HG02678 (cell line): ENCODE measurements around the gene IRF9.

Experiments
- ATAC-seq: cut with Tn5 transposase; IDR thresholded peaks from one replicate; pipeline ENCODE4 v1.9.1; 2021; ENCODE audit warnings: mild to moderate bottlenecking, moderate library complexity; ENCODE audit not compliant: unreplicated experiment

The IRF9 gene

DNA sequence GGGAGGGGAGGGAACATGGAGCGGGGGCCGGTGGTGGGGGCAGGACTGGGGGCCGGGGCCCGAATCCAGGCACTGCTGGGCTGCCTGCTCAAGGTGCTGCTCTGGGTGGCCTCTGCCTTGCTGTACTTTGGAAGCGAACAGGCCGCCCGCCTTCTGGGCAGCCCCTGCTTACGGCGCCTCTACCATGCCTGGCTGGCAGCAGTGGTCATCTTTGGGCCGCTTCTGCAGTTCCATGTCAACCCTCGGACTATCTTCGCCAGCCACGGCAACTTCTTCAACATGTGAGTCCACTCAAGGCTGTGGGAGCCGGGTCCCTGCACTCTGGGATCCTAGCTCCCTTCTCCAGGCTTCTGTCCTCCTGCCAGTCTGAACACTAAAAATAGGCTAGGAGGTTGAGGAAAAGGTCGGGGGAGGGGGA lies 29.5 kb upstream of the IRF9 start:
- ATAC-seq = no peak

DNA sequence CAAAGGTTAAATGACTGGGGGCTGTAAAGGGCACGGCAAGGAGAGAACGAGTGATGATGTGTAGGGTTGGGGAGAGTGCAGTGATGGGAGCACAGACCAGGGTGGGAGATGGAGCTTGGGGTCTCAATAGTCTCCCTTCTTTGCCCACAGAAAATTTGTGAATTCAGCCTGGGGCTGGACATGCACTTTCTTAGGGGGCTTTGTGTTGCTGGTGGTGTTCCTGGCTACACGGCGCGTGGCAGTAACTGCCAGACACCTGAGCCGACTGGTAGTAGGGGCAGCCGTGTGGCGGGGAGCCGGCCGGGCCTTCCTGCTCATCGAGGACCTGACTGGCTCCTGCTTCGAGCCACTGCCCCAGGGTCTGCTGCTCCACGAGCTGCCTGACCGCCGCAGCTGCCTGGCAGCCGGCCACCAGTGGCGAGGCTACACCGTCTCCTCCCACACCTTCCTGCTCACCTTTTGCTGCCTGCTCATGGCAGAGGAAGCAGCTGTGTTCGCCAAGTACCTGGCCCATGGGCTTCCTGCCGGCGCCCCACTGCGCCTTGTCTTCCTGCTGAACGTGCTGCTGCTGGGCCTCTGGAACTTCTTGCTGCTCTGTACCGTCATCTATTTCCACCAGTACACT lies 28.9 kb upstream of the IRF9 start:
- no peak for ATAC-seq

DNA sequence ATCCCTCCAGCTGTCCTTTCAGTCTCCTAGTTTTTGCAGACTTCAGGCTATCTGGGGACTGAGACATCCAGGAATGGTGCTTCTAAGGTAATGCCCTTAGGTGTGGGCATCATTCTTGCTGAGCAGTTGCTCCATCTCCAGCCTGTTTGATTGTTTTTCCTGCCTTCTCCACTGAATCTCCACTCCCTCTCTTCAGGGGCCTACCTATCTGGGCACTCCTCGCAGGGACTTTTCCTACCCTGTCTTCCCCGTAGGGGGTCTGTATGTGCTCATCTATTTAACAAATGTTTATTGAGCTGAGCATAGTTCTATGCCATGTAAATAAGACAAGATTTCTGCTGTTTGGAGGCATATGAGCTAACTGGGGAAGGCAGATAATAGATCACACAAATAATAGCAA lies 28.1 kb upstream of the IRF9 start:
- ATAC-seq = no peak

DNA sequence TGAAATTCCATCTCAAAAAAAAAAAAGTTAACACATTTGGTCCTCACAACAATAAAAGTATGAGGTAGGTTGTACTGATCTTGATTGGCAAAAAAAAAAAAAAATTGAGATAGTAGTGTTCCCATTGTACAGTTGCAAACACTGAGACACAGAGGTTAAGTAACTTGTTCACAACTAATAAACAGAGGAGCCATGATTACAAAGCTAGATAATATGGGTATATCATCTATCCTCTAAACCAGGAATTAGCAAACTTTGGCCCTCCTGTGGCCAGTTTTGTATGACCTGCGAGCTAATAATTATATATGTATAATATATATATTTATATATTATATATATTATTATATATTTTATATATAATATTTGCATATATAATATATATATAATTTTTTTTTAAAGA lies 27.3 kb upstream of the IRF9 start:
- ATAC-seq = no peak

DNA sequence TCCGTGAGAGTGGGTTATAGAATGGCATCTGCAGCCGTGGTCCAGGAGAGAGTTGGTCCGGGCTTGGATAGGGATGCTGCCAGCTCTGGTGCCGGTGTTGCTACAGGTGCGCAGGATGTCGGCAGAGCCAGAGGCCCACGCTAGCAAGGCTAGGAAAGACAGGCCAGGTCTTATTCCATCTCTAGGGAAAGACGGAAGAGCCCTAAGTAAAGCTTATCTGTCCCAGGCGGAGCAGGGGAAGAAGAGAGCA lies 25.6 kb upstream of the IRF9 start:
- ATAC-seq = no peak

DNA sequence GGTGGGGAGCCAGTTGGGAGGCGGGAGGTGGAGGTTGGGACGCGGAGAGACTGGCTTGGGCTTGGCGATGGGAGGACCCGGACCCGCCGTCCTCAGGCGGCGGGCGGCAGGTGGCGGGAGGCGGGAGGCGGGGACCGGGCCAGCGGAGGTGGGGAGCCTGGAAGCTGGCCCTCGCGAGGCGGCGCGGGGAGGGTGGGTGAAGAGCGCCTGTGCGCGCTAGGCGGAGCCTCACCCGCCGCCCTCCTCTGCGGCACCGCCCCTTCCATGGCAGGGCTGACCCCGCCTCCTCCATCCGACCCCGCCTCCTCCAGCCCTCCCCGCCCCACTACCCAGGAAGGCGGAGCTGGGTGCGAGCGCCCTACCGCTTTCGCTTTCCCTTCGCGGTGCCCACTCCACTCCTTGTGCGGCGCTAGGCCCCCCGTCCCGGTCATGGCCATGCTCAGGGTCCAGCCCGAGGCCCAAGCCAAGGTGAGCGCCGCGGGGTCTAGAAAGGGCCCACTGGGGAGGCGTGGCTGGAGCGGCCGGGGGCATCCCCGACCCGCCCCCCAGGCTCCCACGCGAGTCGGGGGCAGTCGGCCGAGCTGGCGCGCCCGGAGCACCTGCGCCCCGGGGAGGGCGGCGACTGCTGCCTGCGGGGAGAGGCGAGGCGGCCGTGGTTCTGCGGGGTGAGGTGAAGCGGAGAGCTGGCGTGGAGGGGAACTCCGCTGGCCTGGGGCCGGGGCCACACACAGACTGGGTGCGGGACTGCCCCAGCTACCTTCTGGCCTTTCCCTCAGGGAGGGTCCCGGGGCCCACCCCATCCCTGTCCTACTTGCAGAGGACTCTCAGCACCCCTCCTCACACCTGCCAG lies 25.0 kb upstream of the IRF9 start, which contains the start of gene PSME1:
PSME1 (plus strand) TSS at position 361 of the 850 bp plus-strand sequence; CDS start at position 430, 69 bp downstream.
- peak; percentile 90 for ATAC-seq

DNA sequence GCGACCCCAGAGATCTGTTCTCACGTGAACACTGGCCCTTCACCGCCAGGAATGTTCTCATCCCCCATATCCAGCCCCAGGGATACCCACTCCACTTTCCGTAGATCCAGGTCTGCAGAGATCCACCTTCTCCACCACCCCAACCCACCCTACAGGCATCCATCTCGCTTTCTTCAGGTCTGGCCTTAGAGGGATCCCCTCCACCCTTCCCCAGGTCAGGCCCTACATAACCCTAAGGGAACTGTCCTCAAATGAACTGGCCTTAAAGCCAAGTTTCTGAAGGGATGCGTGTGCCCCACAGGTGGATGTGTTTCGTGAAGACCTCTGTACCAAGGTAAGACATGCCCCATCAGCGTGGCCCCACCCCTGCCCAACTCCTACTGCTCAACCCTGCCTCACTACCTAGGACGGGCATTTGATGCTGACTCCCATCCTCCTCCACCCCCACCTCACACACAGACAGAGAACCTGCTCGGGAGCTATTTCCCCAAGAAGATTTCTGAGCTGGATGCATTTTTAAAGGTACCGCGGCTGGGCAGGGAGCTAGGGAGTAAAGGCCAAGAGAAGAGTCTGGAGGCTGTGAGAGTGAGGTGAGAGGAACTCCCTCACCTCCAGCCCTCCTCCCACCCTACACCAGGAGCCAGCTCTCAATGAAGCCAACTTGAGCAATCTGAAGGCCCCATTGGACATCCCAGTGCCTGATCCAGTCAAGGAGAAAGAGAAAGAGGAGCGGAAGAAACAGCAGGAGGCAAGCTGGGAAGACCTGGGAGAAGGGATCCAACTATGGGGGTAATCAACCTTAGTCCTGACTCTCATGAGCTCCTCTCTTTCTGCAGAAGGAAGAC lies 24.2 kb upstream of the IRF9 start:
- no peak for ATAC-seq

DNA sequence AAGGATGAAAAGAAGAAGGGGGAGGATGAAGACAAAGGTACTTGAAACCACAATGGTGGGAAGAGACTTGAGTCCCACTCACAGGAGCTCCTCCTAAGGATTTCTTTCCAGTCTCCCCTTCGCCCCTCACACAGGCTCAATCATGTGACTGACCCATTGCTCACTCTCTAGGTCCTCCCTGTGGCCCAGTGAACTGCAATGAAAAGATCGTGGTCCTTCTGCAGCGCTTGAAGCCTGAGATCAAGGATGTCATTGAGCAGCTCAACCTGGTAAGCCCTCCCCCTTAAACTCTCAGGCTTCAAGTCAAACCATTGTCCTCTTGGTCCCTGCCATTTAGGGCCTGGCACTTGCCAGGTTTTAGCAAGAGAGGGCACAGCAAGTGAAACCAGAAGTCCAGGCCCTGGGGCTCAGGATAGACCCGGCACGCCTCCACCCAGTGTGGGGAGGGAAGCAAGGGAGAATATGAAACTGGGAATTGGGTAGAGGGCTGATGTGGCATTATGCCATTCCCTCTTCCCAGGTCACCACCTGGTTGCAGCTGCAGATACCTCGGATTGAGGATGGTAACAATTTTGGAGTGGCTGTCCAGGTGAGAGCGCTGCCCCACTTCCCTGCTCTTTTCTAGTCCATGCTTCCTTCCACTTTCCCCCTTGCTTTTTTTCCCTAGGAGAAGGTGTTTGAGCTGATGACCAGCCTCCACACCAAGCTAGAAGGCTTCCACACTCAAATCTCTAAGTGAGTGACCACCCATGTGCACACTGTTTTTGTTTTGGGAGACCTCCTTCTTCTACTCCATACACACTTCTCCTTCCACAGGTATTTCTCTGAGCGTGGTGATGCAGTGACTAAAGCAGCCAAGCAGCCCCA lies 23.3 kb upstream of the IRF9 start:
- ATAC-seq = no peak

DNA sequence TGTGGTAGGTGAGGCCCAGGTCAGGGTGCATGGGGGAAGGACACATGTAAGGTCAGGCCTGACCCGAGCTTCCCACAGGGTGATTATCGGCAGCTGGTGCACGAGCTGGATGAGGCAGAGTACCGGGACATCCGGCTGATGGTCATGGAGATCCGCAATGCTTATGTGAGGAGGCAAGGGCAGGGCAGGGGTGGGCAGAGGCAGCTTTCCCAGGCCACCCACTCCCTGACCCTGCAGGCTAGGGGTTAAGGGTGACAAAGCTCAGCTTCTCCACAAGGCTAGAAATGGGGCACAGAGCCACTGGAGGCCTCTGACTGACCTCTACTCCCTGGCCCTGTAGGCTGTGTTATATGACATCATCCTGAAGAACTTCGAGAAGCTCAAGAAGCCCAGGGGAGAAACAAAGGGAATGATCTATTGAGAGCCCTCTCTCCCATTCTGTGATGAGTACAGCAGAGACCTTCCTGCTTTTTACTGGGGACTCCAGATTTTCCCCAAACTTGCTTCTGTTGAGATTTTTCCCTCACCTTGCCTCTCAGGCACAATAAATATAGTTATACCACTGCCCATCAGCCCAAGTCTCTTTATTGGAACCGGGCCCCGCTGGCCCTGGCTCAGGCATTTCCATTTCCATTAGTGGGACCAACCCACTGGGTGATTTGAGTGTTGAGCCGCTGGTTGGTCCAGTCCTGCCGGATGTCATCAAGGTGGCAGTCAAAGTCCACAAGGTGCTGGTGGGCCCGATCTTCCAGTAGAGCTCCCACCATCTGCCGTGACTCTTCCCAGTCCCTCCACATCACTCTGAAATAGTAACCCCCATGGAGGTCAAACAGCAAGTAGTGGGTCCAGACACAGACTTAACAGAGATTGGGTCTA lies 22.4 kb upstream of the IRF9 start:
- ATAC-seq = no peak

DNA sequence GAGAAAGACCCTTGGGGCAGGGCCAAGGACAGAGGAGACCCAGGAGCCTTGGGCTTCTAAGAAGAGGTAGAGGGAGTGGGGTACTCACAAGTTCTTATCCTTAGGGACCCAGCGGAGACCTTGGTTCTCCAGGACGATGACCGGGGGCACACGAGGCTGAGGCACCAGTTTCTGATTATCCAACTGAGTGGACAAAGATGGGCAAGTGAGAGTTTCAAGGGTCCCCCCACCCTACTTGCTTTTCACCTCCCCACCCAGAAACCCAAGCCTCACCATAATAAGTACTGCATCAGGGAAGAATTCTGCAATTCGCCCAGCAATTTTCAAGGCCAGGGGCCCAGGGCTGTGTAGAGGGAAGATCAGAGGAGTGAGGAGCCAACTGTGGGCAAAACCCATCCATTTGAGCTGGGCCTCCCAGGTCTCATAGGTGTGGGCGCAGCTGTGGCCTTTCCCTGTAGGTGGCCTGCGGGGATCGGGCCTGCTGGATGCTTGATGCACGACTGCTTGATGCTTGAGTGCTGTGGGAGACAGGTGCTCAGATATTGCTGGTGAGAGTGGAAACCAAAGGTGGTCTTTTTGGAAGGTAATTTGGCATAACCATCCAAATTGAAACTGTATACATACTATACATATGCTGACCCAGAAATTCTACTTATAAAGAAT lies 21.7 kb upstream of the IRF9 start:
- ATAC-seq = no peak

DNA sequence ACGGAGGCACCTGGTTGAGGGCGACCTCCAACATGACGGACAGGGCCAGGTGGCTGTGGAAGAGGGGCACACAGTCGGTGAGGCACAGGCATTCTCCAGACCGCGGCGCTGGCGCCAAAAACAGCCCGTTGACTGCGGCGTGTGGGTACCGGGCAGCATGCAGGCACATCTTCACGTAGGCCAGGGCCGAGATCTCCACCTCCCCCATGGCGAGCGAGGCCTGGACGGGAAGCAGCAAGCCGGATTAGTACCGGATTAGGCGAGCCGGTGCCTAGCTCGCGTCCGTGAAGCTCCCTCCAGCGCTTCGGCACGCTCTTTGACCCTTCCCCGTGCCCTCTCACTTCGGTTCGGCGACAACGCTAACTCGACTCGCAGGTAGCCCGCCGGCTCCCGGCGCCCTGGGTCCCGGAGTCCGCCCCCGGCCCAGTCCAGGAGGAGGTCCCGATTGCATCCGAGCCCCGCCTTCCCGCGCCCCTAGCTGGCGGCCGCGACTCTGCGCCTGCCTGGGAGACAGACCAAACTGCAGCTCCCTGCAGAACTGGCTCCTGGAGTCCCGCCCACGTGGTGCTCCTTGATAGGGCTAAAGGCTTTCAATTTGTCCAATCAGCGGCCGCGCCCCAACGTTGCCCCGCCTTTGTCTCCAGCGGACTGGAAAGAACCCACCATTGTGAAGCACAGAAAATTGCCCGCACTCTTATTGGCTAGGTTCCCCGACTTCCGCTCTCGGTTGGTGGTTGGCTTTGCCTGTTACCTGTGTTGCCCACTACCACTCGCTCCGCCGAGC lies 19.8 kb upstream of the IRF9 start, which contains the start of gene EMC9:
EMC9 (minus strand) TSS at position 495 of the 784 bp plus-strand sequence; CDS start at position 208, 287 bp downstream.
- ATAC-seq = peak; percentile 88

DNA sequence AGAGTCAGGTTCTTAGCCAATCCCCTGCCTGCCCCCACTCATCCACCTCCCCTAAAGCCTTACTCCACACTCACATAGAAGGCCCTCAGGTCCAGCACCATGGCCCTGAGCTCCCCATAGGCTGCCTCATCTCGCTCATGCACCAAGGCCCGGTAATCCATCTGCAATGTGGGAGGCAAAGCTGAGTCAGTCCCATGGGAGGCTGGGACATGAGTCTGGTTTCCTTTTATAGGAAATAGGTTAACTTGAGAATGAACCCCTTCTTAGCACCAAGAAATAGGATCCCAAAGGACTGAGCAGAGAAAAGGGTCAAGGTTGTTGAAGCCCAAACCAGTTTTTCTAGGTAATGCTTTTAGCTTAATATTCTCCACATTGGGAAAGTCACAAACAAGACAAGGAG lies 17.6 kb upstream of the IRF9 start:
- ATAC-seq = no peak

DNA sequence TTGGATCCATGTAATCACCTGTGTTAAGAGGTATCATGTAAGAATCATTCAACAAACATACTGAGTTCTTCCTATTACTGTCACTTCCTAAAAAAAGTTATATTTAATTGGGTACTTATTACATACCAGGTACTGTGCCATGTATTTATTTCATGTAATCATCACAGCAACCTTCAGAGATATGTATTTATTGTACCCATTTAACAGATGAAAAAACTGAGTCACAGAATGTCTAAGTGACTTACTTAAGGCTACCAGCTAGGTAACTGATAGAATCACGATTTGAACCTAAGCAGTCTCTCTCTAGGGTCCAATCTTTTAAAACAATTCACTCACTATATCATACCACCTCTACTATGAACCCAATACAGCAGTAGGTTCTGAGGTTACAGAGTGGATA lies 16.6 kb upstream of the IRF9 start:
- ATAC-seq = no peak

DNA sequence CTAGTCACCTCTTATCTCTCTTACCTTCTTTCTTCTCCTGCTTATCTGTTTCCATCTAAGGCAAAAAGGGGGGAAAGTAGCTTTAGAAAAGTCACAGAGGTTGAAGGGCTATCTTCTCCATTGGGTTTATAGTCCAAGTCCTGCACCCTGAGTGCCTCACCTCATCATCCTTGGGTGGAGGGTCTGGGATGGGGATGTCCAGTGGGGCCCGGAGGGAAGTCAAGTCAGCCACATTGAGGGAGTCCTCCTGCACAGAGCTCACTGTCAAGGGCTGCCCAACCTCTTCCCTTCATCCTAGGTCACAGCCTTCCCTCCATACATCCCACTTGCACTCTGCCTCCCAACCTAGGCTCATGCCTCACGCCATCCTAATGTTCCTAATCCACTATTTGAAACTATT lies 15.8 kb upstream of the IRF9 start:
- ATAC-seq = no peak

DNA sequence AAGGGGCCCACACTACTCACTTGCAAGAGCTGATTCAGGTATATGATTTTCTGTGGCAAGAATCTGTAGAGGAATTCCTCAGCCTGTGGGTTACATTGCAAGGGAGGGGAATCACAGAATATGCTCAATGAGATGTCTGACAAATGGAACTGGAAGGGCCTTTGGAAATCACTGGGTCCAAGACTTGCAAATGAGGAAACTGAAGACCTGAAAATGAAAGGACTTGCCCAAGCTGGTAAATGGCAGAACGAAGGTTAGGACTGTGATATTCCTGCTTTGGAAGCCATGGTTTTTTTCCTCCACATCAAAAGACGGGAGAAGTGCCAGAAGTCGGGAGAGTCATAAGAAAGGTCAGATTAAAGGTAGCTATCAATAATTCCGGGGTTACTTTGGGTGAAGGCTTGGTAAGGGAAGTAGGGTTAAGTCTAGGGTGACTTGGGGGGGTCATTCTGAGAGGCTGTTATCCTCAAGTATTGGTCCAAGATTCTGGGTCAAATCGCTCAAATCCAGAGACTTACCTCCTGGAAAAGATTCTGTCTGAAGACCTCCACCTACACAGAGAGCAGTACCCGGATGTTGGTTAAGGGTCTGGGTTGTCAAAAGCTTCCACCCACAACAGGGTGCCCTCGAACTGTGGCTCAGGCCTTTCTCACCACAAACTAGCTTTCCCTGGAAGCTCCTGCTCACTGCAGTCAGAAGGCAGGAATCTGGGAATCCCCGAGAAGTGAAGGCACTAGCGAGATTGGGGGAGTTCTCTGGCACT lies 15.2 kb upstream of the IRF9 start:
- no peak for ATAC-seq

DNA sequence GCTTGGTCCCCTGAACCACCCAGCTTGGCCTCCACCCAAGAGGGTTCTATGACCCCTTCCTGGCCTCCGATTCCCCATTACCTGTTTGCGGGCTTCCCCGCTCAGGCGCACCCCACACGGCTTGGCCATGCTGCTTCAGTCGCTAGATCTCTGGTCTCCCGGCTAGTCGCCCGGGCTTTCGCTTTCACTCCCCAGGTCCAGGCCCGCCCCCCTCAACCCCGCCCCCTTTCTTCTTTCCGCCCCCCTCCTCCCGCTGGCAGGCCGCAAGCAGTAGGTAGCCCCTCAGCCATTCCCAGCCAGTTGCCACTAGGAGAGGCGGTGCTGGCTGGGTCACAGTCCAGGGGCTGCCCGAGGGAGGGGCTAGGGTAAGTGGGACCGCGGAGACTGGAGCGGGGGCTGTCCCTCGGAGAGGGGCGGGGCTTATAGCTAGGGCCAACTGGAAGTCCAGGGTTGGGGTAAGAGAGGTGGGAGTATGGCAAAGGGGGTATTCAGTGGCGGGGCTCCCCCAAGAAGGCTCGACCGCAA lies 14.6 kb upstream of the IRF9 start, which contains the start of gene PSME2:
PSME2 (minus strand) TSS at position 158 of the 525 bp plus-strand sequence; CDS start at position 129, 29 bp downstream.
- ATAC-seq = peak; percentile 59
